Measurements from ENCODE around the gene CNTNAP5. TPM values are rescaled to one million over a fixed set of nuclear protein-coding genes. Genes with fewer than 3 reads are reported as not detected.

Gene CNTNAP5
- total RNA-seq, 2 donors from 2014 or later: not detected

DNA sequence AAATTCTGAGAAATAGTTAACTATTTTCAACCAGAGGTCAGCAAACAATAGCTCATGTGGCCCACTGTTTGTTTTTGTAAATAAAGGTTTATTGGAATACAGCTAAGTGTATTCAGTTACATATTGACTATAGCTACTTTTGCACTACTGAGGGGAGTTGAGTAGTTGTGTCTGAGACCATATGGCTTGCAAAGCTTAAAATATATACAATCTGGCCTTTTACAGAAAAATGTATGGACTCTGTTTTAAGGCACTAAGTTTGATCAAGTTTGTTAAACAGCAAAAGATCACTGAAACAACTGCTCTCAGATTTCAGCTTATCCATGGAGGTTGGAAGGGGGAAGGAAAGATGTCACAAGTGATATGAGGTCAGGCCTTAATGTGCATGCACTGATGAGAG, 667.1 kb downstream of the CNTNAP5 start:
- no peak for DNase-seq (ENCODE audit: low spot score)
- intact Hi-C loops (cut with DNase I): no loop called here

- intact Hi-C loops (cut with DNase I): loop anchor here in 1 of 2 donors (1.0 kb wide), 1 partner anchor 35 kb away; no protein-coding TSS in a partner anchor
- DNase-seq (ENCODE audit: low spot score): no peak
Observed at GRCh38 chr2:124692707-124693106, 667.6 kb downstream of the CNTNAP5 start.

DNA sequence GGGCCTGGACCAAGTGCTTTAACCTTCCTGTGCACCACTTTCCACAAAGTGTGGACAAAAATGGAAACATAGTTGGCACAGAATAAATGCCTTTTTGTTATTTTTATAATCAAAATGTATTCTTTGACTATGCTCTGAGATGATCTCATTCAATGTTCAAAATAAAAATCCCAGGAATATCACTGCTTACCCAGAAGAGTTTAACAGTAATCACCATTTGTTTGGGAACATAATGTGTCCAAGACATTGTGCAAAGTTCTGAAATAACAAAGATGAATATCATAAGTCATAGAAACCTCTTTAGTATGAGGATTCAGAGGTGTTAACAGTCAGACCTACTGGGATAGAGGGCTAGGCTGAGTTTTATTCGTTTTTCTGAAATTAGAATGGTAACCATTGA, 668.1 kb downstream of the CNTNAP5 start:
- intact Hi-C loops (cut with DNase I): loop anchor here in 1 of 2 donors (1.0 kb wide), 1 partner anchor 34 kb away; no protein-coding TSS in a partner anchor

GRCh38 chr2:124698979-124699565, 674.0 kb downstream of the CNTNAP5 start:
- DNase-seq (ENCODE audit: low spot score): no peak
- intact Hi-C loops (cut with DNase I): no loop called here

More for the DNA sequence above, 668.1 kb downstream of the CNTNAP5 start:
- no peak for DNase-seq (ENCODE audit: low spot score)

DNA sequence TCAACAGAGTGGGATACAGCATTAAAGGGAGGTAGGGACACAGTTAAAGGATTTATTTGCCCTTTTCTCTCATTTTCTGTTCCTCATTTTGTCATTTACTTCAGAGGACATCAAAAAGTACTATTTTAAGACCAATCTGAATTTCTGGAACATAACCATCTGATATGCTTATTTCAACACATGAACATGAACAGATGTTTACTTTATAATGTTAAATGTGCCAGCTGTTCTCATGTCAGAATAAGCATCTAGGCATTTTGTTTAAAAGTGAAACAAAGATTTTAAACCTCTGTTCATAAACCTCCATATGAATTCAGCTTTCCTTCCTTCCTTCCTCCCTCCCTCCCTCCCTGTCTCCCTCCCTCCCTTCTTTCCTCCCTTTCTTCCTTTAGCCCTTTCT, 677.7 kb downstream of the CNTNAP5 start:
- intact Hi-C loops (cut with DNase I): no loop called here

GRCh38 chr2:124704071-124704925, 679.2 kb downstream of the CNTNAP5 start:
- intact Hi-C loops (cut with DNase I): no loop called here

More for the DNA sequence above, 677.7 kb downstream of the CNTNAP5 start:
- no peak for DNase-seq (ENCODE audit: low spot score)

DNA sequence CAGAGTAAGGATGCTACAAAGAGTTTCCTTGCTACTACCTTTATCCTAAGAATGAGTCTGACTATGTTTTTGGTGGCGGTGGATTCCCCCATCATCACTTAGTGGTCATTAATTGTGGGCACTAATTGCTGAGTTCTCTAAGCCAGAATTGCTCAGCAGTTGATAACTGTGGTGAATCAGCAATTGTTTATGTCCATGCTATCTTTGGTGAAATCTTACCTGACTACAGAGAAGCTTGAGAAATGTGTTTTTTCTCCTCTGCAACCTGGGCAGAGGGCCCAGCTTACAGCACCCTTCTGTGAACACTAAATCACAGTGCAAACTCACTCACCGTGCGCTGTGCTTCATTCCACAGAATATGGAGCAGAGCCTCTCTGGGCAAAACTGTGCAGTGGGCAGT, 683.6 kb downstream of the CNTNAP5 start:
- intact Hi-C loops (cut with DNase I): no loop called here
- DNase-seq (ENCODE audit: low spot score): no peak

More at GRCh38 chr2:124704071-124704925, 679.2 kb downstream of the CNTNAP5 start:
- no peak for DNase-seq (ENCODE audit: low spot score)

DNA sequence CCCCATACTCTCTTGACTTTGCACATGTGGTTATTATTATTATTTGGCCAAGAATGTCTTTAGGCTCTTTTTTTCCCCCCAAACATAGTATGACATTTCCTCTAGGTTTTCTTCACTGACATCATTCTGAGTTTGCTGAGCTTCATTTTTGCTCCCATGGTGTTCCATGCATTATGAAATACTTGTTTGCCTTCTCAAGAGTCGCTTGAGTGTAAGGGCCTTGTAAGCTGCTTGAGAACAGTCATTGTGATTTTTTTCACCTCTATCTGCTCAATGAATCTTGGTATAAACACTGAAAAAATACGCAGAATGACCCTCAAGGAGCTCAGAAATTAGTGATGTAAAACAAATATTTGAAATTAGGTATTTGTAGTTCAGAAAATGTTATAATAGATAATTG, 688.9 kb downstream of the CNTNAP5 start:
- no peak for DNase-seq (ENCODE audit: low spot score)
- intact Hi-C loops (cut with DNase I): no loop called here

DNA sequence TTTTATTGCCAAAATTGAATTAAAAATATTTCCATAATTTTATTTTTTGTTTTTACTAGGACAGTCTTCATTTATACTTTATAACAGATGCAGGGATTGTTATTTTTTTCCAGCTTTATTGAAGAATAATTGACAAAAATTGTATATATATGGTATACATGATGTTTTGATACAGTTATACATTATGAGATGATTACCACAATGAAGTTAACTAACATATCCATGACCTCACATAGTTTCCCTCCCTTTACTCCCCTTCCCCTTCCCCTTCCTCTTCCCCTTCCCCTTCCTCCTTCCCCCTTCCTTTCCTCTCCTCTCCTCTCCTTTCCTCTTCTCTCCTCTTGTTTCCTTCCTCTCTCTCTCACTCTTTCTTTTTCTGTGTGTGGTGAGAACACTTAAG, 700.1 kb downstream of the CNTNAP5 start:
- intact Hi-C loops (cut with DNase I): no loop called here
- no peak for DNase-seq (ENCODE audit: low spot score)

DNA sequence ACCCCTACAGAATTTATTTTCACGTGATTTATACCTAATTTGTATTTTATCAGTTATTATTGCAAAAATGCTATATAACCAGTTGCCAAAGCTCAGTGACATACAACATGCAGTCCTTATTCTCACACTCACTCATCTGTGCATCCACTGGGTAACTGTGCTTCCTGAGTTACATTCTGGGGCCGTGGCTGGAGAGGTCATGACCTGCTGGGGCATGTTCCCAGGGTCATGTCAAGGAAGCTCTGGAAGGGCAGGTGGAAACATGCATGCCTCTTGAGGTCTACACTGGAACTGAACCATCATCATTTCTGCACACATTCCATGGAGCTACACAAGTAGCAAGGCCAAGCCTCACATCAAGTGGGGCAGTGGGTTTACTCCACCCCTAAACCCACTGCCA, 715.5 kb downstream of the CNTNAP5 start:
- no peak for DNase-seq (ENCODE audit: low spot score)
- intact Hi-C loops (cut with DNase I): no loop called here

- DNase-seq (ENCODE audit: low spot score): no peak
- intact Hi-C loops (cut with DNase I): no loop called here
Observed at GRCh38 chr2:124753842-124754241, 728.8 kb downstream of the CNTNAP5 start.

- DNase-seq (ENCODE audit: low spot score): no peak
- intact Hi-C loops (cut with DNase I): no loop called here
Observed at GRCh38 chr2:124755386-124755785, 730.3 kb downstream of the CNTNAP5 start.

- DNase-seq (ENCODE audit: low spot score): no peak
- intact Hi-C loops (cut with DNase I): no loop called here
Observed at GRCh38 chr2:124756048-124756447, 731.0 kb downstream of the CNTNAP5 start.

DNA sequence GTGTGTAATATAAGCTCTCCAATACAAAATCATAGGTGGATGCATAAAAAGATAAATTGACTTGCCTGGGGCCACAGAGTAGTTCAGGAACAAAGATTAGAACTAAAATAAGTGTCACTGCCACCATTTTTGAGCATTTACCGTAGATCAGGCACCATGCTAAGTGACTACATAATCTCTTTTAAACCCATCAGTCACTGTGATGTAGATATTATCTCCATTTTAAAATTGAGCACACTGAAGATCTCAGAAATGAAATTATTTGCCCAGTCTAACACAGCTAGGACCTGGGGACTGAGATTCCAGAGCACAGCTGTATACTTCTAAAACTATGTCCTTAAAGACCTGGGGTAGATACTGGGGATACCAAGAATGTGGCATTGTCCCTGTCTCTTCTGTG, 737.3 kb downstream of the CNTNAP5 start:
- intact Hi-C loops (cut with DNase I): no loop called here
- no peak for DNase-seq (ENCODE audit: low spot score)

DNA sequence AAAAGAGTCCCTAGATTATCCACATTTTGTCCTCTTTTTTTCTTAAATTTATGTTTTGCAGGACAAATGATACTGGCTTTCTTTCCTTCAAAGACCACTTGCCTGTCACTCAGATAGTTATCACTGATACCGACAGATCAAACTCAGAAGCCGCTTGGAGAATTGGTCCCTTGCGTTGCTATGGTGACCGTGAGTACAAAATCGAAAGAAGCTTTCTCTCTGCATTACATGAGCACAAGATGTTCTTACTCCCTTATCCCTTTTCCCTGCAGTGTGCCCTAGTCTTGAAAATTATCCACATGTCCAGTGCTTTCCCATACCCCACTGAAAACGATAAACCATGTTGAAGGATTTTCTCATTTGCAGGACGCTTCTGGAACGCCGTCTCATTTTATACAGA, 738.5 kb downstream of the CNTNAP5 start:
- intact Hi-C loops (cut with DNase I): no loop called here

DNA sequence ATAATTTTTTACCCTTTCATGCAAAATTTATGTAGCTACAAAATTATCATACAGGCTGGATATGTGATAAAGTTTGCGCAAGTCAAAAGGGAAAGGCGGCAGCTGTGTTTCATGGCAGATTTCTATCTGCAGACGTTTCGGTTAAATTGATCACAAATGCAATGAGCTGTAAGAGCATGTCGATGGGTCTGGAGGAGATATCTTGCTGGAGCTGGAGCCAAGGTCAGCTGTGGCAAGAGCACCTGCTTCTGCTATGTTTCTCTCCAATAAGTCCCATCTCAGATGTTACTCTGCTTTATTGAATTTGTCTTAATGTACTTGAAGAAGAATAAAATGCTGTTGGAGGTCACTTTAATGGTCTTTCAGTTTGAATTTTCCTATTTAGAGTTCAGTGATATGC, 749.7 kb downstream of the CNTNAP5 start:
- intact Hi-C loops (cut with DNase I): no loop called here
- DNase-seq (ENCODE audit: low spot score): no peak

More for the DNA sequence above, 738.5 kb downstream of the CNTNAP5 start:
- DNase-seq (ENCODE audit: low spot score): no peak

- intact Hi-C loops (cut with DNase I): no loop called here
- DNase-seq (ENCODE audit: low spot score): no peak
Observed at GRCh38 chr2:124776332-124776731, 751.2 kb downstream of the CNTNAP5 start.

- DNase-seq (ENCODE audit: low spot score): no peak
- intact Hi-C loops (cut with DNase I): no loop called here
Observed at GRCh38 chr2:124778076-124778475, 753.0 kb downstream of the CNTNAP5 start.

DNA sequence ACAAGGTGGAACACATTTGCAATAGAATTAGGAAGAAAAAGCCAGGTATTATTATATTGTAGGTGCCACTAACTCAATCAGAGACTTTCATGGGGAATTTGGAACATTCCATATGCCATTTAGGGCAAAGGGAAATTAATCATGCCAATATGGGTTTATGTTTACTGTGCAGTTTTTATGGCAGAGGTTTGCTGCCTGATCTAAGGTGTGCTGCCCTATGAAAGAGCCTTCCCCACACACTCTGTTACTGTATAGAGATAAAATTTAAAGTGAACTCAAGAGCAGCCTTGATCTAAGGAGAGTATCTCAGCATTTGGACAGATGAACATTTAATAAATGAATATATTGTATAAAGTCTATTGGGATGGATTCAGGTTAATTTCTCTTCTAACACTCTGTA, 771.6 kb downstream of the CNTNAP5 start:
- no peak for DNase-seq (ENCODE audit: low spot score)
- intact Hi-C loops (cut with DNase I): no loop called here

DNA sequence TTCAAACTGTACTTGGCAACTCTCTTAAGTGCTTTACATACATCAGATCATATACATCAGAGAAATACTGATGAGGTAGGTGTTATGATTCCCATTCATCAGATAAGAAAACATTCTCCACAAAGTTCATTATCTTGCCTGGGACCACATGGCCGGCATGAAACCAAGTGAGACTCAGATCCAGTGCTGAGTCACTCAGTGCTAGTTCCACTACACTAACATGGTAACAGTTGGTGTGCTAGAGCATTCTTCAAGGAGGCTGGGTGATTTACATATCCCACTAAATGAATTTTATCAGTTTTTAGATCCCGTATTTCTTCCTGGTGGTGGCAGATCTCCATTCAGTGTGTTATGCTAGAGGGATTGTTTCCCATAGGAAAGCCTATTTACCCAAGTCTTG, 772.0 kb downstream of the CNTNAP5 start:
- no peak for DNase-seq (ENCODE audit: low spot score)
- intact Hi-C loops (cut with DNase I): no loop called here

DNA sequence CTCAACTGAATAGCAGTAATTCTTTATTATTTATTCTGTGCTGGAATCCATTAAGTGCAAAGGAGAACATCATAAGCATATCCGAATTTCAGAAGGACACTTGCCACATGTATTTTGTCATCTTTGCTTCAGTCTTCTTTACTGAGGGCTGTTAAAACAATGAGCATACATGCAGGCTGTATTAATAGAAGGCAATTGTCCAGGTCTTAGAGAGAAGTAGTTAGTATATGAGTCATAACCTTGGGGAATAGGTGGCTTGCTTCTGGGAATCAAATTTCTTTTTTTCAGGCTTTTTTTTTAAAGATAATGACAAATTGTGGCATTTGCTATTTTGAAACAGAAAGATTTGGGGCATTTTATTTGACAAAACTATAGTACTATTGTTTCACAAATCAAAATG, 773.5 kb downstream of the CNTNAP5 start:
- intact Hi-C loops (cut with DNase I): no loop called here
- DNase-seq (ENCODE audit: low spot score): no peak
